NK-92 (cell line): ENCODE measurements around the gene DENND4B.
A peak's percentile ranks its signal among the peaks of the same experiment; 100 is the strongest.

Experiments used
- DNase-seq: peaks from one replicate; lab custom pipeline; 2025; ENCODE audit not compliant: unreplicated experiment; lab: John Stamatoyannopoulos, UW

Gene DENND4B

DNA sequence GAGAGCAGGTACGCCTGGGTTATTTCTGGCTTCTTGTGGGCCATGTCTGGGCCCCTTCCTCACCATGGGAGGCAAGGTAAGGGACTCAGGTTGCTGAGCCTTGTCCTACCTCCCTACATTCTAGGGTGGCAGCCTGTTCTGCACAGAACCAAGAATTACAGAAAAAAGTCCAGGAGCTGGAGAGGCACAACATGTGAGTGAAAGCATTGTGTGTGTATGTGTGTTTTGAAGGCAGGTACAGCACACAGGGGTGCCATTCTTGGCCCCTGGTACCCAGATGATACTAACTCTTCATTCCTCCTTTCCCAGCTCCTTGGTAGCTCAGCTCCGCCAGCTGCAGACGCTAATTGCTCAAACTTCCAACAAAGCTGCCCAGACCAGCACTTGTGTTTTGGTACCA lies 26.6 kb upstream of the DENND4B start:
- no peak for DNase-seq

GRCh38 chr1:153970346-153970745 lies 23.8 kb upstream of the DENND4B start:
- DNase-seq, result no peak

GRCh38 chr1:153968972-153969371 lies 22.5 kb upstream of the DENND4B start:
- DNase-seq, result no peak

DNA sequence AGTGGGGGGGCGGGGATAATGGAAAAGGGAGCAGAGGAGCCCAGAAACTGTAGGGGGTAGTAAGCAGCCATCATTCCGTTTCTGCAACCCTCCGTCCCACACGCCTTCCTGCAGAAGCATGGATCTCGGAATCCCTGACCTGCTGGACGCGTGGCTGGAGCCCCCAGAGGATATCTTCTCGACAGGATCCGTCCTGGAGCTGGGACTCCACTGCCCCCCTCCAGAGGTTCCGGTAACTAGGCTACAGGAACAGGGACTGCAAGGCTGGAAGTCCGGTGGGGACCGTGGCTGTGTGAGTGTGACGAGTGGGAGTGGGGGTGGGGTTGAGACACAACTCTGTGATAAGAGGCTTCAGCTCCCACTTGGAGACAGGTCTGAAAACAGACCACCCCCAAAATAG lies 21.9 kb upstream of the DENND4B start:
- no peak for DNase-seq

GRCh38 chr1:153968000-153968363 lies 21.5 kb upstream of the DENND4B start:
- DNase-seq, result no peak

GRCh38 chr1:153967107-153967999 lies 20.8 kb upstream of the DENND4B start, which contains the start of gene CREB3L4:
TSS of gene CREB3L4 (plus strand) at chr1:153967902. CDS start at chr1:153968526, 624 bp downstream.
- peak; percentile 27 for DNase-seq

DNA sequence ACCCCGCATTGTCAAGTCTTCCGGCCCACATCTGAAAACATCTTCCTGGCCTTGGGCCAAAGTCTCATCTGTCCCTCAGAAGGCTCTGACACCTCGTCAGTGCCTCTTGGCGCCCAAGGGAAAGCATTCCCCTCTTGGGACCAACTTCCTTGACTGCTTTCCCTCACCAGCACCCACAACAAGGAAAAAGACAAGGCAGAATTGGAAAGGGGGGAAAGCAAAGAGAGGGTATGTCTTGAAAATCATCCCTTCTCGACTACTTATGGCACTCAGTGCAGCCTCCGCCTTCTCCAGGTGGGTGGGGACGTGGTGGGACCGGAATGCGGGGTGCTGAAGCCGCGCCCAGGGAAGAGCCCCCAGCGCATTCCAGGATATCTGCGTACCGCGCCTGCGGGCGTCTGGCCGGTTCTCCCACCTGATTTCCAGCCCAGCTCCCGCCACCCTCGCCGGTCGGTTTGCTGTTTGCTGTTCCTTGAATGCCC lies 17.4 kb upstream of the DENND4B start:
- DNase-seq, result no peak

- peak; percentile 76 for DNase-seq
Measured at GRCh38 chr1:153963030-153963849, 16.7 kb upstream of the DENND4B start, which contains the start of gene SLC39A1. TSS of gene SLC39A1 (minus strand) at chr1:153963537. CDS start at chr1:153962715, 822 bp downstream.

DNA sequence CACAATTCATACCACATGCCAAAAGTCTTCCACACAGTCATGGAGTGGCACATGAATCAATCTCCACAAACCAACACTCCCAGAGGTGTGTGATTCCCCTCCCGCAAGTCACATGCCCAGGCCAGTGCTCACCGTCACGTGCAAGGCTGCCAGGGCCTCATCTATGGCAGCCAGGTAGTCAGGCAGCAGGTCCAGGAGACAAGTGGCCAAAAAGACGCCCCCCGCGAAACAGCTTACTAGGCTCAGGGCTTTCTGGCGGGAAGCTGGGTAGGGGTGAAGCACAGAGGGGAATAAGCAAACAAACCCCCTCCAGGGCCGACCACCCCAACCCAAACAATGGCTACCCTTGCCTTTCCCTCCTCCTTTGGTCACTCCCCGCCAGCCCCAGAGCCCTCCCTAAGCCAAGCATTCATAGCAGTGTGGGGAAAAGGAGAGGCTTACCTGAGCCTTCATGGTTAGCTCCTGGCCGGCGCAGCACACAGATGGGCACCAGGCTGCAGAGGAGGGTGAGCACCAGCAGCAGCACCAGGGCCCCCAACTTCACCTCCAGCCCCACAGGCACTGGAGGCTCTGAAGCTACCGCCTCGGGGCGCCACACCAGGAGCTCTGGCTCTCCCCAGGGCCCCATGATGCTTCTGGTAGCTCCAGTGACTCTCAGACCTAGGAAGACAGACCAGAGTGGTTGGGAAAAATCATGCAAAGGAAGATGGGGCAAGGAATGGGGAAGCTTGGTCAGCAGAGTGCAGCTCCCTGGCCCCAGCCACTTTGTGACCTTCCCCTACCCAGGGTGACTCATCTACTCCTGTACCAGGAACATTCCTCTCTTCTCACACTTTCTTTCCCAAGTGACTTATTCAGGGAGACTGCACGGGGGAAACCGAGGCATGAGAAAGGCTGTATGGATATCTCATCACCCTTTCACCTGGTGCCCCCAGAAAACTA lies 15.8 kb upstream of the DENND4B start:
- no peak for DNase-seq

GRCh38 chr1:153961421-153961820 lies 14.9 kb upstream of the DENND4B start:
- no peak for DNase-seq

DNA sequence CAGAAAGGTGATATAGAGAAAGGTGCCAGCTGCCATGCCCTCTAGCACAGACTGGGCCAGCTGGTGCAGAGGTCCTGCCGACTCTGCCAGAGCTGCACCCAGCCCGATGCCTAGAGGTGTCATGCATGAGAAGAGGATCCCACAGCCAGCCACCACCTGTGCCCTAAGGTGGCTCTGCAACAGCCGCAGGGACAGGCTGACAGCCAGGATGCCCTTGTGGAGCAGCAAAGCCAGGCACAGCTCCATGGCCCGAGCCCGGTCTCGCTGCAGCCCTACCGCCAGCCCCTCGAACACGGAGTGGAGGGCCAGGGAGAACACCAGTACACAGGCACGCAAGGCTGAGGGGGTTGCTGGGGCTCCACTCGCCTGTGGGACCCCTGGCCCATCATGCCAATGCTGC lies 13.7 kb upstream of the DENND4B start:
- no peak for DNase-seq

- no peak for DNase-seq
Measured at GRCh38 chr1:153959454-153959853, 12.9 kb upstream of the DENND4B start.

- DNase-seq, result no peak
Measured at GRCh38 chr1:153958961-153959260, 12.4 kb upstream of the DENND4B start.

DNA sequence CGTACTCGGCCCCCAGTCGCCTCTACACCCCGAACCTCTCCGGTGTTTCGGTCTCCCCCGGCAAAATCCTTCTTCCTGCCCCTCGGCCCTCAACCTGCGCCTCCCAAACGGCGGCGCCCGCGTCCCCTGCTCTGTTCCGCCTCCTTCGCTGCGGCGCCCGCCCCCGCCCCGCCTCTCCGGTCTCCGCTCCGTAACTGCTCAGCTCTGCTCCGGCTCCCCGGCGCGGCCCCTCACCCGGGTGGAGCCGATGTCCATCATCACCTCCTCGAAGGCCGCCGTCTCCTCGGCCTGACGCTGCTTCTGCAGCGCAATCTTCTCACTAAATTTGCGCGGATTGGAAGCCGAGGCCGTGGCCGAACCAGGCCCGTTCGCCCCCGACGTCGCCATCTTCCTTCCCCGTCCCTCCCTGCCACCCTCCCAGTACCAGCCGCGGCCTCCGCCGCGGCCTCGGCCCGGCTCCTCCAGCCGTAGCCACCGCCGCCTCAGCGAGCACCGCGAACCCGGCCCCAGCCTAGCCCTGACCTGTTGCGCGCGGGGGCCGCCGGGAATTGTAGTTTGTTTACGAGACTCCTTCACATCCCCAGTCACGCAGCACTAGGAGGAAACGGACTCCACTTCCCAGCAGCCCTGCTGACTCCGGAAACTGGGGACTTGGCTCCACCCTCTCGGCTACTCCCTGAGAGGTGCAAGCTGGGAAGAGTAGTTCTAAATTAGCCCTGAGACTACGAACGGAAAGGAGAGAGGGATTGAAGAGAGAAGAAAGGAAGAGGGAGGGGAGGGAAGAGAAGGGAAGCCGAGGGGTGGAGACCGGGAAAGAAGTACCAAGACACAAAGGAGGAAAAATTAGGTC lies 11.8 kb upstream of the DENND4B start, which contains the start of gene CRTC2:
Gene CRTC2, minus strand, starts transcription at position 502 of the 850 bp plus-strand sequence. Its CDS starts 115 bp downstream, at position 387.
- peak; percentile 74 for DNase-seq

GRCh38 chr1:153957744-153958110 lies 11.2 kb upstream of the DENND4B start:
- no peak for DNase-seq

DNA sequence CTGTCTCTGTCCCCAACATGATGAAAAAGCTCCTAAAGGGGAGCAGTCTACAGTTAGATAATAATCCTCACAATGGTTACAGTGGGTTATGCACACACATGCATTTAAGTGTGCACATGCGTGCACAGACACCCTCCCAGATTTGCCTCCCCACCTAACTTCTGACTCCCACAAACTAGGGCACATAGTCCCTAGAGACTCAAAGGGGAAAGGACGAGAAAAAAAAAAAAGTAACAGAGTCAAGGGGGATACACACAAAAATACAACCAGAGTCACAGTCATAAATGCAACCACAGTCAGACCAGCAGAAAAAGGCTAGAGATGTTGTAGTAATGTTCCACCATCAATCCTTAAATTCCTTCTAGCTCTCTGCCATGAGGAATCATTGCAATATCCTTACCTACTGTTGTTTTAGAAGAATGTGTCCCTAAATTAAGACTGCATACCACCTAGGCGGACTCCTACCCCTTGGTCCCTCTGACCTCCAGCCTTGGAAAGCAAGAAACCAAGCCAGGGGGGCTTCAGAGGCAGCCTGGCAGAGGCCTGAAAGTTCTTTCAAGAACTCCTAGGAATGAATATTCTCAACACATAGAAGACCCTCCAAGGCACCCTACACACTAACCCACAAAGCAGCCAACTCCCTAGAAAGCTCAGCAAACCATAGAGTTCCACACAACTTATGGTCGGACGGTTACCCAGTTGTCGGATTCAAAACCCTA lies 10.6 kb upstream of the DENND4B start:
- DNase-seq, result no peak

DNA sequence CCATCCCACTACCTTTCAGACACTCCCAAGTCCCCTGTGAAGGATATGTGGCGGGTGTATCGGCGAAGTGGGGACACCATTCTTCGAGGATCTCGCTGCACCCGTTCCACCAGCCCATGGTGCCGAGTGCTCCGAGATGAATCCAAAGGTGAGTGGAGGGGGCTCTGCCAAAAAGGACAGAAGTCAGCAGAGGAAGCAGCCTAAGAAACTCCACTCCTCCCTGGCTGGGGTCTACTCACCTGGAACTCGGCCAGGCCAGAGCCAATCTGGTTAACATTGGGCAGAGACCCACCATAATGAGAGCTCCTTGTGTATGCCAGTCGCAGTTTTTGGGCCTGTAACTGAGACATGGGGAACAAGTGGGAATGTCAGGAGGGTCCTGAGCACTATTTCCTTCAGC lies 8.3 kb upstream of the DENND4B start:
- DNase-seq, result no peak

DNA sequence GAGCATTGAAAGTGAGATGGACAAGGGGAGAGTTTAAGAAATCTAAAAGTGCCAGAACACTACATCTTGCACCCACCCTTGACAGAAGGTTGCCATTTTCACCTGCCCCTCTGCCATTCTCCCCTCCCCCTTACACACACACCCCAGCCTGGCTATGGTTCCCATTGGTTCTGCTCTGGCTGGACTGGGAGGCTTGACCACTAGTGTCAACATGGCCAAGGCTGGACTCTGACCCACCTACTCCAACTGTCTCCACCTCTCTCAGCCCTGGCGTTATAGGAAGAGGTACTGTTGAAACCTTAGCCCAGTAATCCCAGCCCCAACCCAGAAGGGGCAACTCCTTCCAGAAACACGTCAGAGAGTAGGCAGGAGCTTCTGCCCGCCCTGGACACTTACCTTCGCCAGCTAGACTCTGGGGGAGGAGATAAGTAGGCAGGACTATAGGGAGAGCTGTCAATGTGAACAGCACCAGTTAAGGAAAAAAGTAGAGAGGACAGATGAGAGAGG lies 7.4 kb upstream of the DENND4B start:
- no peak for DNase-seq

- no peak for DNase-seq
Measured at GRCh38 chr1:153951801-153952200, 5.3 kb upstream of the DENND4B start.
